WTC11 (cell line): ENCODE data around the gene ESR2. TPM values are rescaled to one million over a fixed set of nuclear protein-coding genes. Genes with fewer than 3 reads are reported as not detected.

Experiments used
- ATAC-seq: fragments of 200-7000 bp; cut with Tn5 transposase; 2 replicates; pipeline ENCODE4 v1.10.0; 2021; ENCODE audit warnings: mild to moderate bottlenecking, moderate library complexity
- CTCF ChIA-PET: fragments of 300-600 bp; sonication (Branson Sonifier 250); formaldehyde crosslinking; loops from one replicate; lab custom pipeline; 2021; ENCODE audit warnings: antibody characterized with exemption; lab: Charles Lee
- POLR2A ChIA-PET: fragments of 350-600 bp; sonication (Branson Sonifier 250); formaldehyde crosslinking; loops from one replicate; lab custom pipeline; 2021; ENCODE audit warnings: antibody characterized with exemption; lab: Charles Lee
- DNase-seq: peaks from one replicate; pipeline ENCODE4 v3.0.0; 2021; ENCODE audit warnings: low spot score
- H3K27ac Mint-ChIP-seq: 2 replicates; pipeline ENCODE4 v1.8.0; 2021; ENCODE audit warnings: mixed read lengths
- H3K27me3 Mint-ChIP-seq: 2 replicates; pipeline ENCODE4 v1.8.0; 2021; ENCODE audit warnings: low read depth, mild to moderate bottlenecking, moderate library complexity, mixed read lengths
- H3K36me3 Mint-ChIP-seq: 2 replicates; pipeline ENCODE4 v1.8.0; 2021; ENCODE audit warnings: mixed read lengths
- H3K4me1 Mint-ChIP-seq: 2 replicates; pipeline ENCODE4 v1.8.0; 2022; ENCODE audit warnings: mixed read lengths
- H3K4me3 Mint-ChIP-seq: 2 replicates; pipeline ENCODE4 v1.8.0; 2021; ENCODE audit warnings: mild to moderate bottlenecking, moderate library complexity, mixed read lengths
- H3K9me3 Mint-ChIP-seq: 2 replicates; pipeline ENCODE4 v1.8.0; 2021; ENCODE audit warnings: mixed read lengths
- CREM ChIP-seq: sonication (generic); formaldehyde crosslinking; IDR thresholded peaks from 2 replicates; pipeline ENCODE4 v1.8.1; 2022; ENCODE audit warnings: mild to moderate bottlenecking, missing genetic modification reagents, moderate library complexity
- ETV6 ChIP-seq: sonication (generic); formaldehyde crosslinking; IDR thresholded peaks from 2 replicates; pipeline ENCODE4 v1.8.1; 2022; ENCODE audit warnings: mild to moderate bottlenecking, missing genetic modification reagents
- GABPB1 ChIP-seq: sonication (generic); formaldehyde crosslinking; IDR thresholded peaks from 2 replicates; pipeline ENCODE4 v1.8.1; 2023; ENCODE audit warnings: mild to moderate bottlenecking, missing genetic modification reagents
- IRF2 ChIP-seq: sonication (generic); formaldehyde crosslinking; IDR thresholded peaks from 2 replicates; pipeline ENCODE4 v1.8.0; 2022; ENCODE audit warnings: low read depth, missing genetic modification reagents, borderline replicate concordance
- JUN ChIP-seq: sonication (generic); formaldehyde crosslinking; IDR thresholded peaks from 2 replicates; pipeline ENCODE4 v1.8.0; 2023; ENCODE audit warnings: mild to moderate bottlenecking, missing genetic modification reagents
- MXD4 ChIP-seq: fragments of 250-450 bp; sonication (Bioruptor Pico); IDR thresholded peaks from 2 replicates; pipeline ENCODE4 v1.8.0; 2021; ENCODE audit warnings: mild to moderate bottlenecking, moderate library complexity, borderline replicate concordance
- NFATC4 ChIP-seq: fragments of 250-450 bp; sonication (Bioruptor Pico); IDR thresholded peaks from 2 replicates; pipeline ENCODE4 v1.9.0; 2021; ENCODE audit warnings: mild to moderate bottlenecking
- NR1H2 ChIP-seq: sonication (generic); formaldehyde crosslinking; IDR thresholded peaks from 2 replicates; pipeline ENCODE4 v1.9.0; 2021; ENCODE audit warnings: mild to moderate bottlenecking, moderate library complexity, missing genetic modification reagents
- RELA ChIP-seq: sonication (generic); formaldehyde crosslinking; IDR thresholded peaks from 2 replicates; pipeline ENCODE4 v1.8.1; 2022; ENCODE audit warnings: missing genetic modification reagents, mild to moderate bottlenecking, borderline replicate concordance
- RORB ChIP-seq: fragments of 250-450 bp; sonication (Bioruptor Pico); IDR thresholded peaks from 2 replicates; pipeline ENCODE4 v1.9.0; 2021; ENCODE audit warnings: mild to moderate bottlenecking
- SP1 ChIP-seq: sonication (generic); formaldehyde crosslinking; conservative IDR thresholded peaks from 2 replicates; pipeline ENCODE4 v1.8.1; 2022; ENCODE audit warnings: missing genetic modification reagents
- TCF7 ChIP-seq: sonication (generic); formaldehyde crosslinking; IDR thresholded peaks from 2 replicates; pipeline ENCODE4 v1.8.0; 2022; ENCODE audit warnings: mild to moderate bottlenecking, low read depth, missing genetic modification reagents, moderate library complexity
- TEAD1 ChIP-seq: sonication (generic); formaldehyde crosslinking; IDR thresholded peaks from 2 replicates; pipeline ENCODE4 v1.8.0; 2022; ENCODE audit warnings: mild to moderate bottlenecking, missing genetic modification reagents
- TP53 ChIP-seq: sonication (generic); formaldehyde crosslinking; IDR thresholded peaks from 2 replicates; pipeline ENCODE4 v1.8.1; 2023; ENCODE audit warnings: mild to moderate bottlenecking, missing genetic modification reagents
- ZNF138 ChIP-seq: sonication (generic); formaldehyde crosslinking; conservative IDR thresholded peaks from 2 replicates; pipeline ENCODE4 v1.8.1; 2022; ENCODE audit warnings: mild to moderate bottlenecking, moderate library complexity, missing genetic modification reagents
- ZNF263 ChIP-seq: sonication (generic); formaldehyde crosslinking; IDR thresholded peaks from 2 replicates; pipeline ENCODE4 v1.8.1; 2022; ENCODE audit warnings: low read depth, mild to moderate bottlenecking, moderate library complexity, missing genetic modification reagents
- ZNF396 ChIP-seq: fragments of 250-450 bp; sonication (Bioruptor Pico); IDR thresholded peaks from 2 replicates; pipeline ENCODE4 v1.8.0; 2021; ENCODE audit warnings: mild to moderate bottlenecking, moderate library complexity, borderline replicate concordance
- ZNF423 ChIP-seq: fragments of 250-450 bp; sonication (Bioruptor Pico); IDR thresholded peaks from 2 replicates; pipeline ENCODE4 v2.1.2; 2022; ENCODE audit warnings: mild to moderate bottlenecking, moderate library complexity
- ZNF671 ChIP-seq: fragments of 250-450 bp; sonication (Bioruptor Pico); IDR thresholded peaks from 2 replicates; pipeline ENCODE4 v1.8.0; 2021; ENCODE audit warnings: mild to moderate bottlenecking
- total RNA-seq: library from RNA; stranded (reverse); gene quantifications from 3 replicates; pipeline ENCODE4 v1.2.3, GENCODE V29; 2021
- TF ChIP-seq, protein P1 (sequence below): fragments of 250-450 bp; sonication (Bioruptor Pico); IDR thresholded peaks from 2 replicates; pipeline ENCODE4 v1.9.0; 2021; ENCODE audit warnings: mild to moderate bottlenecking, borderline replicate concordance
- TF ChIP-seq, protein P2 (sequence below): sonication (generic); formaldehyde crosslinking; IDR thresholded peaks from 2 replicates; pipeline ENCODE4 v1.8.1; 2022; ENCODE audit warnings: missing genetic modification reagents, borderline replicate concordance
- TF ChIP-seq, protein P3 (sequence below): sonication (generic); formaldehyde crosslinking; IDR thresholded peaks from 2 replicates; pipeline ENCODE4 v1.8.1; 2023; ENCODE audit warnings: mild to moderate bottlenecking, moderate library complexity, missing genetic modification reagents
- TF ChIP-seq, protein P4 (sequence below): fragments of 250-450 bp; sonication (Bioruptor Pico); IDR thresholded peaks from 2 replicates; pipeline ENCODE4 v2.1.2; 2022; ENCODE audit warnings: mild to moderate bottlenecking, moderate library complexity
- TF ChIP-seq, protein P5 (sequence below): sonication (generic); formaldehyde crosslinking; IDR thresholded peaks from 2 replicates; pipeline ENCODE4 v1.8.1; 2023; ENCODE audit warnings: mild to moderate bottlenecking, missing genetic modification reagents, borderline replicate concordance

The ESR2 gene
- total RNA-seq, 1 experiment from 2014 or later = 0.50 TPM

DNA sequence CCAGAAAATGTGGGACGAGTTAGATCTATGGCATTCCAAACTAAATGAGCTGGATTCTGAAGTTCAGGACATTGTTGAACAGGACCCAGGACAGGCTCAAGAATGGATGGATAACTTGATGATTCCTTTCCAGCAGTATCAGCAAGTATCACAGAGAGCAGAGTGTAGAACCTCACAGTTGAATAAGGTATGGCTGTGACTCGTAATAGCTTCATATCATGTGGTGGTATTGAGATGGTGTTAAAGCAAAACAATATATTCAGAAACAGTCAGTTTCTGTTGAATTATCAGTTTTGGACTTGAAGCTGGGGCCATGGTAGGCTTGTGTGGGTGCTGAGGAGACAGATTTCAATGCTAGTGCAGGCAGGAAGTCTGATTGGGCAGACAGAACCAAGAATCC is 213.7 kb downstream of the ESR2 start:
- Mint-ChIP-seq H3K4me1 (peaks cover 5% of the 10 kb centered on the region), H3K9me3 (no peaks in the 10 kb centered on the region), H3K27me3 (no peaks in the 10 kb centered on the region), H3K4me3 (no peak overlapping the region), H3K36me3 (peaks cover 28% of the 10 kb centered on the region), H3K27ac (no peak overlapping the region; the same call in 1 of the 2 replicates)
- TF ChIP-seq RORB (CRISPR knock-in tag) (no peak), MXD4 (CRISPR knock-in tag) (no peak), TP53 (CRISPR knock-in tag) (no peak), IRF2 (CRISPR knock-in tag) (no peak), ZNF263 (no peak), ZNF671 (no peak), NFATC4 (CRISPR knock-in tag) (no peak), RELA (CRISPR knock-in tag) (no peak), NR1H2 (no peak), JUN (CRISPR knock-in tag) (no peak)
- TF ChIP-seq, protein P1, sequence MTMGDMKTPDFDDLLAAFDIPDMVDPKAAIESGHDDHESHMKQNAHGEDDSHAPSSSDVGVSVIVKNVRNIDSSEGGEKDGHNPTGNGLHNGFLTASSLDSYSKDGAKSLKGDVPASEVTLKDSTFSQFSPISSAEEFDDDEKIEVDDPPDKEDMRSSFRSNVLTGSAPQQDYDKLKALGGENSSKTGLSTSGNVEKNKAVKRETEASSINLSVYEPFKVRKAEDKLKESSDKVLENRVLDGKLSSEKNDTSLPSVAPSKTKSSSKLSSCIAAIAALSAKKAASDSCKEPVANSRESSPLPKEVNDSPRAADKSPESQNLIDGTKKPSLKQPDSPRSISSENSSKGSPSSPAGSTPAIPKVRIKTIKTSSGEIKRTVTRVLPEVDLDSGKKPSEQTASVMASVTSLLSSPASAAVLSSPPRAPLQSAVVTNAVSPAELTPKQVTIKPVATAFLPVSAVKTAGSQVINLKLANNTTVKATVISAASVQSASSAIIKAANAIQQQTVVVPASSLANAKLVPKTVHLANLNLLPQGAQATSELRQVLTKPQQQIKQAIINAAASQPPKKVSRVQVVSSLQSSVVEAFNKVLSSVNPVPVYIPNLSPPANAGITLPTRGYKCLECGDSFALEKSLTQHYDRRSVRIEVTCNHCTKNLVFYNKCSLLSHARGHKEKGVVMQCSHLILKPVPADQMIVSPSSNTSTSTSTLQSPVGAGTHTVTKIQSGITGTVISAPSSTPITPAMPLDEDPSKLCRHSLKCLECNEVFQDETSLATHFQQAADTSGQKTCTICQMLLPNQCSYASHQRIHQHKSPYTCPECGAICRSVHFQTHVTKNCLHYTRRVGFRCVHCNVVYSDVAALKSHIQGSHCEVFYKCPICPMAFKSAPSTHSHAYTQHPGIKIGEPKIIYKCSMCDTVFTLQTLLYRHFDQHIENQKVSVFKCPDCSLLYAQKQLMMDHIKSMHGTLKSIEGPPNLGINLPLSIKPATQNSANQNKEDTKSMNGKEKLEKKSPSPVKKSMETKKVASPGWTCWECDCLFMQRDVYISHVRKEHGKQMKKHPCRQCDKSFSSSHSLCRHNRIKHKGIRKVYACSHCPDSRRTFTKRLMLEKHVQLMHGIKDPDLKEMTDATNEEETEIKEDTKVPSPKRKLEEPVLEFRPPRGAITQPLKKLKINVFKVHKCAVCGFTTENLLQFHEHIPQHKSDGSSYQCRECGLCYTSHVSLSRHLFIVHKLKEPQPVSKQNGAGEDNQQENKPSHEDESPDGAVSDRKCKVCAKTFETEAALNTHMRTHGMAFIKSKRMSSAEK (CRISPR knock-in tag) = no peak
- TF ChIP-seq, protein P2, sequence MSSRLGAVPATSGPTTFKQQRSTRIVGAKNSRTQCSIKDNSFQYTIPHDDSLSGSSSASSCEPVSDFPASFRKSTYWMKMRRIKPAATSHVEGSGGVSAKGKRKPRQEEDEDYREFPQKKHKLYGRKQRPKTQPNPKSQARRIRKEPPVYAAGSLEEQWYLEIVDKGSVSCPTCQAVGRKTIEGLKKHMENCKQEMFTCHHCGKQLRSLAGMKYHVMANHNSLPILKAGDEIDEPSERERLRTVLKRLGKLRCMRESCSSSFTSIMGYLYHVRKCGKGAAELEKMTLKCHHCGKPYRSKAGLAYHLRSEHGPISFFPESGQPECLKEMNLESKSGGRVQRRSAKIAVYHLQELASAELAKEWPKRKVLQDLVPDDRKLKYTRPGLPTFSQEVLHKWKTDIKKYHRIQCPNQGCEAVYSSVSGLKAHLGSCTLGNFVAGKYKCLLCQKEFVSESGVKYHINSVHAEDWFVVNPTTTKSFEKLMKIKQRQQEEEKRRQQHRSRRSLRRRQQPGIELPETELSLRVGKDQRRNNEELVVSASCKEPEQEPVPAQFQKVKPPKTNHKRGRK (CRISPR knock-in tag) = no peak
- DNase-seq (no peak), ATAC-seq (no peak)
- ChIA-PET POLR2A (no interaction called here), CTCF (no interaction called here)

DNA sequence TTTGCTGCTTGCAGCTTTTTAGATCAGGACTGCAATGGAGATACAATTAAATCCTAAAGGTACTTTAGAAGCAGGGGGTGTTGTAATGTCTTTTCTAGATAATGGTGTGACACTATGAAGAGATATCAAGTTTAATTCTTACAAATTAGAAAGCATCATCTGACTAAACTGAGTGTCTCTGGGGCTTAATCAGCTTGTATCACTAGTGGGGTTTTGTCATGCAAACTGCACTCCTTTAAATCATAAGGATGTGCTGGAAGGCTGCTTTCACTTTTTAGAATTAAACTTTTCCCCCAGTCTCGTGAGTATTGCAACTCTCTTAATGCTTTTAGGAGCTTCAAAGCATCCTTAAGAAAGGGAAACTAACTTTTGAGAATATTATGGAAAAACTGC is 218.6 kb downstream of the ESR2 start:
- ATAC-seq (no peak), DNase-seq (no peak)
- H3K4me3 Mint-ChIP-seq = no peak overlapping the region
- no peaks in the 10 kb centered on the region for H3K27me3 Mint-ChIP-seq
- no peaks in the 10 kb centered on the region for H3K9me3 Mint-ChIP-seq
- CTCF ChIA-PET = no interaction called here
- no peak overlapping the region for H3K27ac Mint-ChIP-seq
- TF ChIP-seq ZNF138 = no peak
- TF ChIP-seq CREM = no peak
- TF ChIP-seq GABPB1 (CRISPR knock-in tag) = no peak
- TF ChIP-seq ZNF423 (CRISPR knock-in tag) = no peak
- no peak for TF ChIP-seq TEAD1 (CRISPR knock-in tag)
- TF ChIP-seq, protein P3, sequence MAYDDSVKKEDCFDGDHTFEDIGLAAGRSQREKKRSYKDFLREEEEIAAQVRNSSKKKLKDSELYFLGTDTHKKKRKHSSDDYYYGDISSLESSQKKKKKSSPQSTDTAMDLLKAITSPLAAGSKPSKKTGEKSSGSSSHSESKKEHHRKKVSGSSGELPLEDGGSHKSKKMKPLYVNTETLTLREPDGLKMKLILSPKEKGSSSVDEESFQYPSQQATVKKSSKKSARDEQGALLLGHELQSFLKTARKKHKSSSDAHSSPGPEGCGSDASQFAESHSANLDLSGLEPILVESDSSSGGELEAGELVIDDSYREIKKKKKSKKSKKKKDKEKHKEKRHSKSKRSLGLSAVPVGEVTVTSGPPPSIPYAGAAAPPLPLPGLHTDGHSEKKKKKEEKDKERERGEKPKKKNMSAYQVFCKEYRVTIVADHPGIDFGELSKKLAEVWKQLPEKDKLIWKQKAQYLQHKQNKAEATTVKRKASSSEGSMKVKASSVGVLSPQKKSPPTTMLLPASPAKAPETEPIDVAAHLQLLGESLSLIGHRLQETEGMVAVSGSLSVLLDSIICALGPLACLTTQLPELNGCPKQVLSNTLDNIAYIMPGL (CRISPR knock-in tag) = no peak
- TF ChIP-seq, protein P4, sequence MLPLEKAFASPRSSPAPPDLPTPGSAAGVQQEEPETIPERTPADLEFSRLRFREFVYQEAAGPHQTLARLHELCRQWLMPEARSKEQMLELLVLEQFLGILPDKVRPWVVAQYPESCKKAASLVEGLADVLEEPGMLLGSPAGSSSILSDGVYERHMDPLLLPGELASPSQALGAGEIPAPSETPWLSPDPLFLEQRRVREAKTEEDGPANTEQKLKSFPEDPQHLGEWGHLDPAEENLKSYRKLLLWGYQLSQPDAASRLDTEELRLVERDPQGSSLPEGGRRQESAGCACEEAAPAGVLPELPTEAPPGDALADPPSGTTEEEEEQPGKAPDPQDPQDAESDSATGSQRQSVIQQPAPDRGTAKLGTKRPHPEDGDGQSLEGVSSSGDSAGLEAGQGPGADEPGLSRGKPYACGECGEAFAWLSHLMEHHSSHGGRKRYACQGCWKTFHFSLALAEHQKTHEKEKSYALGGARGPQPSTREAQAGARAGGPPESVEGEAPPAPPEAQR (CRISPR knock-in tag) = no peak
- TF ChIP-seq SP1 (CRISPR knock-in tag) = no peak
- TF ChIP-seq RORB (CRISPR knock-in tag) = no peak
- no peak for TF ChIP-seq TCF7 (CRISPR knock-in tag)
- no peak for TF ChIP-seq ETV6
- no peak for TF ChIP-seq ZNF396 (CRISPR knock-in tag)
- TF ChIP-seq, protein P5, sequence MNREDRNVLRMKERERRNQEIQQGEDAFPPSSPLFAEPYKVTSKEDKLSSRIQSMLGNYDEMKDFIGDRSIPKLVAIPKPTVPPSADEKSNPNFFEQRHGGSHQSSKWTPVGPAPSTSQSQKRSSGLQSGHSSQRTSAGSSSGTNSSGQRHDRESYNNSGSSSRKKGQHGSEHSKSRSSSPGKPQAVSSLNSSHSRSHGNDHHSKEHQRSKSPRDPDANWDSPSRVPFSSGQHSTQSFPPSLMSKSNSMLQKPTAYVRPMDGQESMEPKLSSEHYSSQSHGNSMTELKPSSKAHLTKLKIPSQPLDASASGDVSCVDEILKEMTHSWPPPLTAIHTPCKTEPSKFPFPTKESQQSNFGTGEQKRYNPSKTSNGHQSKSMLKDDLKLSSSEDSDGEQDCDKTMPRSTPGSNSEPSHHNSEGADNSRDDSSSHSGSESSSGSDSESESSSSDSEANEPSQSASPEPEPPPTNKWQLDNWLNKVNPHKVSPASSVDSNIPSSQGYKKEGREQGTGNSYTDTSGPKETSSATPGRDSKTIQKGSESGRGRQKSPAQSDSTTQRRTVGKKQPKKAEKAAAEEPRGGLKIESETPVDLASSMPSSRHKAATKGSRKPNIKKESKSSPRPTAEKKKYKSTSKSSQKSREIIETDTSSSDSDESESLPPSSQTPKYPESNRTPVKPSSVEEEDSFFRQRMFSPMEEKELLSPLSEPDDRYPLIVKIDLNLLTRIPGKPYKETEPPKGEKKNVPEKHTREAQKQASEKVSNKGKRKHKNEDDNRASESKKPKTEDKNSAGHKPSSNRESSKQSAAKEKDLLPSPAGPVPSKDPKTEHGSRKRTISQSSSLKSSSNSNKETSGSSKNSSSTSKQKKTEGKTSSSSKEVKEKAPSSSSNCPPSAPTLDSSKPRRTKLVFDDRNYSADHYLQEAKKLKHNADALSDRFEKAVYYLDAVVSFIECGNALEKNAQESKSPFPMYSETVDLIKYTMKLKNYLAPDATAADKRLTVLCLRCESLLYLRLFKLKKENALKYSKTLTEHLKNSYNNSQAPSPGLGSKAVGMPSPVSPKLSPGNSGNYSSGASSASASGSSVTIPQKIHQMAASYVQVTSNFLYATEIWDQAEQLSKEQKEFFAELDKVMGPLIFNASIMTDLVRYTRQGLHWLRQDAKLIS (CRISPR knock-in tag) = no peak
- H3K36me3 Mint-ChIP-seq = peaks cover 37% of the 10 kb centered on the region
- H3K4me1 Mint-ChIP-seq = peaks cover 16% of the 10 kb centered on the region
- POLR2A ChIA-PET = no interaction called here
